Activated CD8-positive, alpha-beta T cell treated with anti-CD3 and anti-CD28 coated beads for 36 hours (primary cell): ENCODE results near the gene CXCL6. TPM values are rescaled to one million over a fixed set of nuclear protein-coding genes. Genes with fewer than 3 reads are reported as not detected.
A peak's percentile ranks its signal among the peaks of the same experiment; 100 is the strongest.

ENCODE experiments used
- ATAC-seq: fragments of 200-7000 bp; cut with Tn5 transposase; one replicate; pipeline ENCODE4 v1.10.0; 2021; ENCODE audit warnings: mild to moderate bottlenecking, moderate library complexity
- CTCF ChIA-PET: fragments of 350-600 bp; sonication (Branson Sonifier 250); formaldehyde crosslinking; loops from one replicate; lab custom pipeline; 2021; ENCODE audit warnings: antibody characterized with exemption; lab: Charles Lee
- POLR2A ChIA-PET: fragments of 350-600 bp; sonication (Branson Sonifier 250); formaldehyde crosslinking; loops from one replicate; lab custom pipeline; 2021; ENCODE audit warnings: antibody characterized with exemption; lab: Charles Lee
- DNase-seq: peaks from one replicate; pipeline ENCODE4 v3.0.0-alpha.2; 2020
- H3K27ac Mint-ChIP-seq: one replicate; pipeline ENCODE4 v1.8.0; 2021; ENCODE audit warnings: mild to moderate bottlenecking, mixed read lengths
- H3K27me3 Mint-ChIP-seq: one replicate; pipeline ENCODE4 v1.8.0; 2021; ENCODE audit warnings: mixed read lengths
- H3K36me3 Mint-ChIP-seq: one replicate; pipeline ENCODE4 v1.8.0; 2021; ENCODE audit warnings: low read depth, mixed read lengths
- H3K4me1 Mint-ChIP-seq: one replicate; pipeline ENCODE4 v1.8.0; 2021; ENCODE audit warnings: low read depth, mixed read lengths
- H3K4me3 Mint-ChIP-seq: one replicate; pipeline ENCODE4 v1.8.0; 2021; ENCODE audit warnings: mild to moderate bottlenecking, moderate library complexity, mixed read lengths
- H3K9me3 Mint-ChIP-seq: one replicate; pipeline ENCODE4 v1.8.0; 2021; ENCODE audit warnings: mixed read lengths
- intact Hi-C: fragments of 100-400 bp; cut with micrococcal nuclease; formaldehyde crosslinking; loops from one replicate; pipeline ENCODE4 v1.10.0; 2022
- total RNA-seq, 2 experiments: library from RNA; stranded (reverse); gene quantifications; one replicate each; pipeline ENCODE4 v1.2.3, GENCODE V29; 2021
- TF ChIP-seq, protein P1 (sequence below): fragments of 200-600 bp; IDR thresholded peaks from one replicate; pipeline ENCODE4 v1.8.0; 2022; ENCODE audit warnings: antibody characterized with exemption, mild to moderate bottlenecking

CXCL6 gene
- total RNA-seq, 2 experiments from 2014 or later, result not detected

DNA sequence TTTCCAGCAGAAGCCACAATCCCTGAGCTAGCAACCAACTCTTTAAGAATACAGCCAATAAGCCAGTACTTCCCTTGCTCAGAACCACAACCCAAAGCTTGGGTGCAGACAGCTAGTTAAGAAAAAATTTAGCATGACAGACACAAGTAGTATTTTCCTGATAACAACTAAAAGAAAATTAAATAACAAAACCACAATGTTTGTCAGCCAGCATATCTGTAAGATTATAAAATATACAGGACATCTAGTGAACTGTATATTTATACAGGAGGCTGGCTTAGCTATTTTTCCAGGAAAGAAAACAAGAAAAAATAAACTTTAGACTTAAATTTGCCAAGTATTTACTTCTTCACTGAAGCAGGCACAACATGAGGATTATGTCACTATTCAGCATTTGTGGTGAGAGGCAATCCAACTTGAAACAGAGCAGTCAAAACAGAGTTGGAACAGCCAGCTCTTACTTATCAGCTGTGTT lies 23.2 kb downstream of the CXCL6 start:
- Mint-ChIP-seq H3K4me3 (no peak overlapping the region), H3K27ac (no peak overlapping the region), H3K36me3 (no peaks in the 10 kb centered on the region), H3K9me3 (no peaks in the 10 kb centered on the region), H3K27me3 (peaks cover 1% of the 10 kb centered on the region), H3K4me1 (no peaks in the 10 kb centered on the region)
- ATAC-seq (no peak), DNase-seq (no peak)
- POLR2A ChIA-PET, result no interaction called here
- TF ChIP-seq, protein P1, sequence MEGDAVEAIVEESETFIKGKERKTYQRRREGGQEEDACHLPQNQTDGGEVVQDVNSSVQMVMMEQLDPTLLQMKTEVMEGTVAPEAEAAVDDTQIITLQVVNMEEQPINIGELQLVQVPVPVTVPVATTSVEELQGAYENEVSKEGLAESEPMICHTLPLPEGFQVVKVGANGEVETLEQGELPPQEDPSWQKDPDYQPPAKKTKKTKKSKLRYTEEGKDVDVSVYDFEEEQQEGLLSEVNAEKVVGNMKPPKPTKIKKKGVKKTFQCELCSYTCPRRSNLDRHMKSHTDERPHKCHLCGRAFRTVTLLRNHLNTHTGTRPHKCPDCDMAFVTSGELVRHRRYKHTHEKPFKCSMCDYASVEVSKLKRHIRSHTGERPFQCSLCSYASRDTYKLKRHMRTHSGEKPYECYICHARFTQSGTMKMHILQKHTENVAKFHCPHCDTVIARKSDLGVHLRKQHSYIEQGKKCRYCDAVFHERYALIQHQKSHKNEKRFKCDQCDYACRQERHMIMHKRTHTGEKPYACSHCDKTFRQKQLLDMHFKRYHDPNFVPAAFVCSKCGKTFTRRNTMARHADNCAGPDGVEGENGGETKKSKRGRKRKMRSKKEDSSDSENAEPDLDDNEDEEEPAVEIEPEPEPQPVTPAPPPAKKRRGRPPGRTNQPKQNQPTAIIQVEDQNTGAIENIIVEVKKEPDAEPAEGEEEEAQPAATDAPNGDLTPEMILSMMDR, result no peak
- CTCF ChIA-PET, result no interaction called here
- intact Hi-C loops, result no loop called here

DNA sequence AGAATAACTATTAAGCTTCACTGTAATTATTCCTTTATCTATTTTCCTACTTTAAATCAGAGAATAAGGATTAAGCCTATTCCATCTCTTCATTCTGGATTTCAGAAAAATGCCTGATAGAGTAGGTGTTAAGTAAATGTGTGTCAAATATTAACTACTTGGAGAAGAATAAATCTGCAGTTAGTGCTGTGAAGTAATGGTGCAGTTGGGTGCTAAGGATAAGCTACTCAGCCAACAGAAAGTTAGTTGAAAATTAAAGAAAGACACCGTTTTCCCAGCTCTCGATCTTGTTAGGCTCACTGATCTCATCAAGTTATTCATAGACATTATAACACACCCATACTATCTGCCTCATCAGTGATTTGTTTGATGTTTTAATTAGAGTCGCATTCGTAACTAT lies 23.7 kb downstream of the CXCL6 start:
- no peak for DNase-seq
- H3K27me3 Mint-ChIP-seq, result peaks cover 2% of the 10 kb centered on the region
- TF ChIP-seq, protein P1, result no peak
- ChIA-PET POLR2A (no interaction called here), CTCF (no interaction called here)
- H3K36me3 Mint-ChIP-seq, result no peaks in the 10 kb centered on the region
- no peak overlapping the region for H3K27ac Mint-ChIP-seq
- H3K4me1 Mint-ChIP-seq, result no peaks in the 10 kb centered on the region
- intact Hi-C loops, result no loop called here
- no peak overlapping the region for H3K4me3 Mint-ChIP-seq
- H3K9me3 Mint-ChIP-seq, result no peaks in the 10 kb centered on the region
- no peak for ATAC-seq

DNA sequence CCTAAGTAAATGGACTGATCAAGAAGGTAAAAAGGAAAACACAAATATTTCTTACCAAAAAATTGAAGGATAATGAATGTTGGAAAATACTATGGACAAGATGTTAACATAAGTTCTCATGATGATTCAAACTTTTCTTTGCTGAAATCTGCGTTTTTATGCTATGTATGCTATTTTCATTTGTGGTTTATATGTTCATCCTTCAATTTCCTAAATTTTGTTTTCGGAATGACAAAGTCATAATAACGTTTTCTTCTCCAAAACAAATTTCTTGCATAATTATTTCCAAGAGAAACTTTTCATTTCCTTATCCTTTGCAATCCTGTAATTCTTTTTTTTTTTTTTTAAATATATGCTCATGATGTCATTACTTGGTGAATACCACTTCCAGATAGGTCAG lies 24.4 kb downstream of the CXCL6 start:
- Mint-ChIP-seq H3K9me3 (no peaks in the 10 kb centered on the region), H3K36me3 (no peaks in the 10 kb centered on the region), H3K27ac (no peak overlapping the region), H3K4me3 (no peak overlapping the region), H3K27me3 (peaks cover 2% of the 10 kb centered on the region), H3K4me1 (no peaks in the 10 kb centered on the region)
- ATAC-seq (no peak), DNase-seq (no peak)
- intact Hi-C loops, result no loop called here
- ChIA-PET CTCF (no interaction called here), POLR2A (no interaction called here)
- TF ChIP-seq, protein P1, result no peak

GRCh38 chr4:73862322-73862721 lies 25.8 kb downstream of the CXCL6 start:
- Mint-ChIP-seq H3K4me1 (no peaks in the 10 kb centered on the region), H3K9me3 (no peaks in the 10 kb centered on the region), H3K36me3 (no peaks in the 10 kb centered on the region), H3K4me3 (no peak overlapping the region), H3K27me3 (peaks cover 2% of the 10 kb centered on the region), H3K27ac (no peak overlapping the region)
- ATAC-seq, result no peak
- POLR2A ChIA-PET, result interaction anchor here (0.7 kb wide), 1 partner anchor 11 kb away, joined by 3 read pairs; no protein-coding TSS in a partner anchor
- intact Hi-C loops, result no loop called here
- no peak for DNase-seq
- CTCF ChIA-PET, result no interaction called here
- TF ChIP-seq, protein P1, result no peak

- Mint-ChIP-seq H3K36me3 (no peaks in the 10 kb centered on the region), H3K9me3 (no peaks in the 10 kb centered on the region), H3K4me3 (no peak overlapping the region), H3K27ac (no peak overlapping the region), H3K27me3 (peaks cover 14% of the 10 kb centered on the region), H3K4me1 (peaks cover 4% of the 10 kb centered on the region)
- intact Hi-C loops, result no loop called here
- ATAC-seq, result no peak
- TF ChIP-seq, protein P1, result peak; percentile 14
- ChIA-PET CTCF (no interaction called here), POLR2A (interaction anchor here (1.1 kb wide), 1 partner anchor 38 kb away, joined by 3 read pairs; no protein-coding TSS in a partner anchor)
- DNase-seq, result no peak
Observed at GRCh38 chr4:73864365-73864764, 27.9 kb downstream of the CXCL6 start.
